Activated CD4-positive, alpha-beta memory T cell treated with anti-CD3 and anti-CD28 coated beads, Interleukin-2, amount 10 ng/mL, durations not matched to agents 7 days and 5 days (primary cell): ENCODE data around the gene TMEM150A. TPM values are rescaled to one million over a fixed set of nuclear protein-coding genes. Genes with fewer than 3 reads are reported as not detected.
"Not testable (repeated sequence)": the region's sequence is repeated elsewhere in the genome, so short reads cannot be mapped to it uniquely, and the experiment has no call there.

Source experiments
- CTCF ChIA-PET: fragments of 350-600 bp; sonication (Branson Sonifier 250); formaldehyde crosslinking; loops from one replicate; lab custom pipeline; 2021; ENCODE audit warnings: antibody characterized with exemption, inconsistent platforms; lab: Charles Lee
- POLR2A ChIA-PET: fragments of 350-600 bp; sonication (Branson Sonifier 250); formaldehyde crosslinking; loops from one replicate; lab custom pipeline; 2021; ENCODE audit warnings: antibody characterized with exemption; lab: Charles Lee
- DNase-seq: peaks from one replicate; pipeline ENCODE4 v3.0.0-alpha.2; 2020
- H3K27ac Mint-ChIP-seq: one replicate; pipeline ENCODE4 v1.8.0; 2021; ENCODE audit warnings: mild to moderate bottlenecking, mixed read lengths
- H3K27me3 Mint-ChIP-seq: one replicate; pipeline ENCODE4 v1.8.0; 2021; ENCODE audit warnings: mixed read lengths
- H3K36me3 Mint-ChIP-seq: one replicate; pipeline ENCODE4 v1.8.0; 2021; ENCODE audit warnings: low read depth, mixed read lengths
- H3K4me1 Mint-ChIP-seq: one replicate; pipeline ENCODE4 v1.8.0; 2021; ENCODE audit warnings: mixed read lengths
- H3K4me3 Mint-ChIP-seq: one replicate; pipeline ENCODE4 v1.8.0; 2021; ENCODE audit warnings: mild to moderate bottlenecking, mixed read lengths
- H3K9me3 Mint-ChIP-seq: one replicate; pipeline ENCODE4 v1.8.0; 2021; ENCODE audit warnings: mixed read lengths
- total RNA-seq, 2 experiments: library from RNA; stranded (reverse); gene quantifications; one replicate each; pipeline ENCODE4 v1.2.3, GENCODE V29; 2021

The TMEM150A gene
- total RNA-seq, 2 experiments from 2014 or later, result 1.3 to 2.0 TPM

GRCh38 chr2:85598594-85599340 lies 3.7 kb downstream of the TMEM150A start:
- H3K27ac Mint-ChIP-seq, result no peak overlapping the region
- H3K4me1 Mint-ChIP-seq, result peaks cover 37% of the 10 kb centered on the region
- ChIA-PET CTCF (no interaction called here), POLR2A (no interaction called here)
- DNase-seq, result no peak
- H3K36me3 Mint-ChIP-seq, result peaks cover 16% of the 10 kb centered on the region
- no peaks in the 10 kb centered on the region for H3K9me3 Mint-ChIP-seq
- peaks cover 2% of the 10 kb centered on the region for H3K27me3 Mint-ChIP-seq
- H3K4me3 Mint-ChIP-seq, result no peak overlapping the region

GRCh38 chr2:85597241-85597640 lies 5.3 kb downstream of the TMEM150A start:
- Mint-ChIP-seq H3K9me3 (no peaks in the 10 kb centered on the region), H3K27ac (peak overlapping the region; percentile 35), H3K4me1 (peaks cover 36% of the 10 kb centered on the region), H3K36me3 (peaks cover 21% of the 10 kb centered on the region), H3K27me3 (no peaks in the 10 kb centered on the region), H3K4me3 (peak overlapping the region; percentile 96)
- POLR2A ChIA-PET, result interaction anchor here (0.5 to 4.3 kb wide), 9 partner anchors 13 to 845 kb away, joined by 3 to 40 read pairs (median 18); partner anchors contain the start of genes C2orf68, MAT2A, TGOLN2 and VAMP5
- no peak for DNase-seq
- CTCF ChIA-PET, result no interaction called here

- Mint-ChIP-seq H3K36me3 (peaks cover 22% of the 10 kb centered on the region), H3K4me3 (peak overlapping the region; percentile 96), H3K27ac (peak overlapping the region; percentile 35), H3K27me3 (no peaks in the 10 kb centered on the region), H3K4me1 (peaks cover 32% of the 10 kb centered on the region), H3K9me3 (no peaks in the 10 kb centered on the region)
- ChIA-PET CTCF (interaction anchor here (0.7 to 2.3 kb wide), 2 partner anchors 11 to 41 kb away, joined by 3 to 11 read pairs; no protein-coding TSS in a partner anchor), POLR2A (interaction anchor here (0.5 to 4.3 kb wide), 16 partner anchors 9 to 845 kb away, joined by 3 to 41 read pairs (median 10); partner anchors contain the start of genes C2orf68, MAT2A, SH2D6 and TGOLN2)
- DNase-seq, result no peak
Measured at GRCh38 chr2:85596486-85597143, 5.9 kb downstream of the TMEM150A start.

GRCh38 chr2:85596026-85596333 lies 6.5 kb downstream of the TMEM150A start:
- H3K9me3 Mint-ChIP-seq, result no peaks in the 10 kb centered on the region
- peak overlapping the region; percentile 90 for H3K27ac Mint-ChIP-seq
- peak overlapping the region; percentile 96 for H3K4me3 Mint-ChIP-seq
- no peaks in the 10 kb centered on the region for H3K27me3 Mint-ChIP-seq
- ChIA-PET CTCF (interaction anchor here (1.0 to 2.3 kb wide), 4 partner anchors 9 to 176 kb away, joined by 3 to 11 read pairs (median 3); no protein-coding TSS in a partner anchor), POLR2A (interaction anchor here (0.7 to 4.3 kb wide), 22 partner anchors 7 to 846 kb away, joined by 3 to 41 read pairs (median 6); partner anchors contain the start of genes C2orf68, CAPG, MAT2A and SH2D6)
- DNase-seq, result no peak
- H3K4me1 Mint-ChIP-seq, result peaks cover 32% of the 10 kb centered on the region
- H3K36me3 Mint-ChIP-seq, result peaks cover 22% of the 10 kb centered on the region

GRCh38 chr2:85595301-85596025 lies 7.0 kb downstream of the TMEM150A start, which contains the start of gene RNF181:
TSS of gene RNF181 (plus strand) at chr2:85595745. CDS start at chr2:85595764, 19 bp downstream.
- DNase-seq, result peak; percentile 94

GRCh38 chr2:85594715-85595300 lies 7.7 kb downstream of the TMEM150A start:
- CTCF ChIA-PET, result interaction anchor here (1.0 to 2.3 kb wide), 4 partner anchors 11 to 175 kb away, joined by 3 to 11 read pairs (median 3); no protein-coding TSS in a partner anchor
- Mint-ChIP-seq H3K36me3 (peaks cover 27% of the 10 kb centered on the region), H3K4me3 (peak overlapping the region; percentile 96), H3K27me3 (no peaks in the 10 kb centered on the region), H3K9me3 (no peaks in the 10 kb centered on the region), H3K27ac (peak overlapping the region; percentile 90), H3K4me1 (peaks cover 35% of the 10 kb centered on the region)
- POLR2A ChIA-PET, result interaction anchor here (0.7 to 4.3 kb wide), 24 partner anchors 8 to 267 kb away, joined by 3 to 41 read pairs (median 6); partner anchors contain the start of genes C2orf68, CAPG, MAT2A and RETSAT
- no peak for DNase-seq

More at GRCh38 chr2:85595301-85596025, 7.0 kb downstream of the TMEM150A start, which contains the start of gene RNF181:
- peak within 1 kb of the TSS; percentile 96 for H3K4me3 Mint-ChIP-seq
- H3K36me3 Mint-ChIP-seq, result peaks cover 22% of the 10 kb centered on the region
- POLR2A ChIA-PET, result interaction anchor here (0.7 to 4.3 kb wide), 26 partner anchors 8 to 268 kb away, joined by 3 to 41 read pairs (median 5); partner anchors contain the start of genes C2orf68, CAPG, MAT2A and SH2D6
- peak within 1 kb of the TSS; percentile 90 for H3K27ac Mint-ChIP-seq
- no peaks in the 10 kb centered on the region for H3K9me3 Mint-ChIP-seq
- no peaks in the 10 kb centered on the region for H3K27me3 Mint-ChIP-seq
- H3K4me1 Mint-ChIP-seq, result peaks cover 32% of the 10 kb centered on the region
- CTCF ChIA-PET, result interaction anchor here (1.0 to 2.3 kb wide), 4 partner anchors 10 to 175 kb away, joined by 3 to 11 read pairs (median 3); no protein-coding TSS in a partner anchor

GRCh38 chr2:85593023-85593422 lies 9.5 kb downstream of the TMEM150A start:
- Mint-ChIP-seq H3K4me1 (peaks cover 42% of the 10 kb centered on the region), H3K4me3 (peak overlapping the region; percentile 14), H3K27me3 (no peaks in the 10 kb centered on the region), H3K36me3 (peaks cover 27% of the 10 kb centered on the region), H3K9me3 (no peaks in the 10 kb centered on the region), H3K27ac (no peak overlapping the region)
- ChIA-PET CTCF (interaction anchor here (0.9 kb wide), 1 partner anchor 44 kb away, joined by 3 read pairs; no protein-coding TSS in a partner anchor), POLR2A (interaction anchor here (1.4 to 4.3 kb wide), 3 partner anchors 23 to 266 kb away, joined by 3 to 41 read pairs (median 18); partner anchors contain the start of genes TGOLN2 and USP39)
- no peak for DNase-seq

- peaks cover 22% of the 10 kb centered on the region for H3K36me3 Mint-ChIP-seq
- CTCF ChIA-PET, result interaction anchor here (0.7 to 1.3 kb wide), 4 partner anchors 14 to 1196 kb away, joined by 3 read pairs; no protein-coding TSS in a partner anchor
- H3K27me3 Mint-ChIP-seq, H3K4me3 Mint-ChIP-seq, POLR2A ChIA-PET, DNase-seq, H3K27ac Mint-ChIP-seq, H3K9me3 Mint-ChIP-seq: not testable (repeated sequence)
- H3K4me1 Mint-ChIP-seq, result peaks cover 45% of the 10 kb centered on the region
Measured at GRCh38 chr2:85592299-85592698, 10.2 kb downstream of the TMEM150A start.

- ChIA-PET CTCF (interaction anchor here (1.3 kb wide), 1 partner anchor 15 kb away, joined by 3 read pairs; no protein-coding TSS in a partner anchor), POLR2A (interaction anchor here (1.1 to 1.4 kb wide), 2 partner anchors 10 to 53 kb away, joined by 3 to 4 read pairs; partner anchors contain the start of gene MAT2A)
- Mint-ChIP-seq H3K4me3 (no peak overlapping the region), H3K27me3 (no peaks in the 10 kb centered on the region), H3K27ac (no peak overlapping the region), H3K4me1 (peaks cover 42% of the 10 kb centered on the region), H3K36me3 (peaks cover 17% of the 10 kb centered on the region), H3K9me3 (no peaks in the 10 kb centered on the region)
- DNase-seq, result no peak
Measured at GRCh38 chr2:85591563-85591962, 10.9 kb downstream of the TMEM150A start.

GRCh38 chr2:85590950-85591349 lies 11.5 kb downstream of the TMEM150A start:
- CTCF ChIA-PET, result interaction anchor here (1.3 to 1.5 kb wide), 3 partner anchors 9 to 39 kb away, joined by 3 read pairs; no protein-coding TSS in a partner anchor

More at GRCh38 chr2:85590950-85591349, 11.5 kb downstream of the TMEM150A start:
- POLR2A ChIA-PET, result interaction anchor here (0.7 to 1.4 kb wide), 4 partner anchors 9 to 52 kb away, joined by 3 to 4 read pairs (median 4); partner anchors contain the start of genes MAT2A and USP39
- Mint-ChIP-seq H3K27ac (no peak overlapping the region), H3K36me3 (peaks cover 16% of the 10 kb centered on the region), H3K9me3 (no peaks in the 10 kb centered on the region), H3K4me1 (peaks cover 43% of the 10 kb centered on the region), H3K4me3 (no peak overlapping the region), H3K27me3 (no peaks in the 10 kb centered on the region)
- no peak for DNase-seq
